NB4 (cell line): ENCODE measurements around the gene KCNAB2.

ENCODE experiments used
- POLR2A ChIP-seq: IDR thresholded peaks from 2 replicates; pipeline ENCODE4 v1.6.1; 2011; ENCODE audit warnings: mild to moderate bottlenecking; ENCODE audit not compliant: insufficient read length; ENCODE audit errors: extremely low read depth
- TF ChIP-seq, protein P1 (sequence below): IDR thresholded peaks from one replicate; pipeline ENCODE4 v1.5.1; 2012; ENCODE audit warnings: low read depth, low read length
- TF ChIP-seq, protein P2 (sequence below): IDR thresholded peaks from 2 replicates; pipeline ENCODE4 v1.6.1; 2011; ENCODE audit warnings: low read depth, low read length

DNA sequence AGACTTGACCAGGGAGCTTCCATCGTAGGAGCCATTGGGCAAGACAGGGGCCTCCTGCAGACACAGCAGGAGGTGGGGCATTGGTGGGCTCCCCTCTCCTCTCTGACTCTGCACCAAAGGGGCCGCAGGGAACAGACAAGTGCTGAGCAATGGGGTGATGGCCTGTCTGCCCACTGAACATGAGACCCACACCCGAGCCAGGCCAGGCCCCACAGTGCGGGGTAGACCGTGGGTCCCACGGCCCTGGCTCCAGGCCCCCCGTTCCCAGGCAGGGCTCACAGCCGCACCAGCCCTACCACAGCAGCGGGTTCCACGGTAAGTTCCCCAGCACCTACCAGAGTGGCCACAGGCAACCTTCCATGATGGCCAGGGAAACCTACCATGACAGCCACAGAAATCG, 88.5 kb downstream of the KCNAB2 start:
- TF ChIP-seq, protein P1, sequence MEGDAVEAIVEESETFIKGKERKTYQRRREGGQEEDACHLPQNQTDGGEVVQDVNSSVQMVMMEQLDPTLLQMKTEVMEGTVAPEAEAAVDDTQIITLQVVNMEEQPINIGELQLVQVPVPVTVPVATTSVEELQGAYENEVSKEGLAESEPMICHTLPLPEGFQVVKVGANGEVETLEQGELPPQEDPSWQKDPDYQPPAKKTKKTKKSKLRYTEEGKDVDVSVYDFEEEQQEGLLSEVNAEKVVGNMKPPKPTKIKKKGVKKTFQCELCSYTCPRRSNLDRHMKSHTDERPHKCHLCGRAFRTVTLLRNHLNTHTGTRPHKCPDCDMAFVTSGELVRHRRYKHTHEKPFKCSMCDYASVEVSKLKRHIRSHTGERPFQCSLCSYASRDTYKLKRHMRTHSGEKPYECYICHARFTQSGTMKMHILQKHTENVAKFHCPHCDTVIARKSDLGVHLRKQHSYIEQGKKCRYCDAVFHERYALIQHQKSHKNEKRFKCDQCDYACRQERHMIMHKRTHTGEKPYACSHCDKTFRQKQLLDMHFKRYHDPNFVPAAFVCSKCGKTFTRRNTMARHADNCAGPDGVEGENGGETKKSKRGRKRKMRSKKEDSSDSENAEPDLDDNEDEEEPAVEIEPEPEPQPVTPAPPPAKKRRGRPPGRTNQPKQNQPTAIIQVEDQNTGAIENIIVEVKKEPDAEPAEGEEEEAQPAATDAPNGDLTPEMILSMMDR, result no peak
- no peak for TF ChIP-seq POLR2A
- TF ChIP-seq, protein P2, sequence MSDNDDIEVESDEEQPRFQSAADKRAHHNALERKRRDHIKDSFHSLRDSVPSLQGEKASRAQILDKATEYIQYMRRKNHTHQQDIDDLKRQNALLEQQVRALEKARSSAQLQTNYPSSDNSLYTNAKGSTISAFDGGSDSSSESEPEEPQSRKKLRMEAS, result no peak
